ENCODE data around the gene UBE2Q2.
"Not testable (repeated sequence)": the region's sequence is repeated elsewhere in the genome, so short reads cannot be mapped to it uniquely, and the experiment has no call there.

Gene UBE2Q2

DNA sequence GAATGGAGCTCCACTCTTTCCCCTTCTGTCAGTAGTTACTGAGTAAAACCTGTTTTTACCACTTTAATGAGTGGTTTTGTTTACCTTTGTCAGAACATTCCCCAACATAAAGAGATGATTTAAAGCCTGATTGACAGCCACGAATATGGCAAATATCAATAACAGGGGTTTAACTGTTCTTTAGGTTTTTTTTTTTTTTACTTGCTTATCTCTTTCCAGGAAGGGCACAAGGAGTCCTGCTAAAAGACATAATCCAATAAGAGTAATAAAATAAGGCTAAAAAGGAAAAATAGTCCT is 11.5 kb upstream of the UBE2Q2 start:
- Histone ChIP-seq H3K9ac (ENCODE audit: low read length) (no peak overlapping the region), H3K36me3 (ENCODE audit: control insufficient read depth, insufficient read depth, low read length) (no peaks in the 10 kb centered on the region), H3K4me1 (ENCODE audit: control insufficient read depth, insufficient read depth, low read length) (no peaks in the 10 kb centered on the region), H3K27me3 (ENCODE audit: control insufficient read depth, insufficient read depth, low read length) (peaks cover 5% of the 10 kb centered on the region), H3K9me3 (ENCODE audit: control insufficient read depth, low read length) (no peaks in the 10 kb centered on the region), H3K4me3 (ENCODE audit: low read length) (no peak overlapping the region)

DNA sequence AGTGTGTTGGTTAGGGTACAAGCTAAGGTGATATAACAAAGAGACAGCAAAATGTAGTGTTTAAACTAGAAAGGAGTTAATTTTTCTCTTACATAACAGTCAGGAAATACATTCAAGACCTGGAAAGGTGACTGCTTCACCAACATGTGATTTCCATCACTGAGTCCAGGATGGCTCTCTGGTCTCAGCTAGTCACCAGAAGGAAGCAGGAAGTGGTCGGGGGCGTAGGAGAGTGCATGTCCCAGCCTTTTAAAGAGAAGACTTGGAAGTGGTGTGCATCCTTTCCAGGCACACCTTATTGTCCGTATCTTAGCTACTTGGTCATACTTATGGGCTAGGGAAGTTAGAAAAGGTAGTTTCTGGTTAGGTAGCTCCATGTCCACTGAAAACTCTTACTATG is 11.1 kb upstream of the UBE2Q2 start:
- Histone ChIP-seq H3K4me3 (ENCODE audit: low read length) (no peak overlapping the region), H3K9me3 (ENCODE audit: control insufficient read depth, low read length) (no peaks in the 10 kb centered on the region), H3K9ac (ENCODE audit: low read length) (no peak overlapping the region), H3K27me3 (ENCODE audit: control insufficient read depth, insufficient read depth, low read length) (peaks cover 5% of the 10 kb centered on the region), H3K4me1 (ENCODE audit: control insufficient read depth, insufficient read depth, low read length) (no peaks in the 10 kb centered on the region), H3K36me3 (ENCODE audit: control insufficient read depth, insufficient read depth, low read length) (no peaks in the 10 kb centered on the region)

DNA sequence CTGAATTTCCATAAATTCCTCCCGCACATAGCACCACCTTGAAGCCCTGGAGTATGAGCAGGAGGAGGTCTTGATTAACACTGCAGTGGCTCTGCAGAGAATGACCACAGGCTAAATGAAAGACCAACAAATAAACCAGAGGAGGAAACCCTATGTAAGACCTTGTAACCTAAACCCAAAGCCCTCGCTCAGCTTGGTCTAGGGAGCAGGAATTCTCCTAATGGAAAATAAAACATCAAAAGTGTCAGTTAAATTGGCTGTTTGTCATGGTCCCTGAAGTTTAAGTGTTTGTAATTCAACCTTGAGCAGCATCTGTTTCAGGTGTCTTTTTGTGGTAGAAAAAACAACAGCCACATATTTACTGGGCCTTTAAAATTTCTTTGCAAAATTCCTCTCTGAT is 9.2 kb upstream of the UBE2Q2 start:
- H3K4me3 ChIP-seq (ENCODE audit: low read length) = no peak overlapping the region
- H3K27me3 ChIP-seq (ENCODE audit: control insufficient read depth, insufficient read depth, low read length) = no peaks in the 10 kb centered on the region
- no peaks in the 10 kb centered on the region for H3K36me3 ChIP-seq (ENCODE audit: control insufficient read depth, insufficient read depth, low read length)
- no peaks in the 10 kb centered on the region for H3K4me1 ChIP-seq (ENCODE audit: control insufficient read depth, insufficient read depth, low read length)
- H3K9me3 ChIP-seq (ENCODE audit: control insufficient read depth, low read length) = no peaks in the 10 kb centered on the region
- no peak overlapping the region for H3K9ac ChIP-seq (ENCODE audit: low read length)

DNA sequence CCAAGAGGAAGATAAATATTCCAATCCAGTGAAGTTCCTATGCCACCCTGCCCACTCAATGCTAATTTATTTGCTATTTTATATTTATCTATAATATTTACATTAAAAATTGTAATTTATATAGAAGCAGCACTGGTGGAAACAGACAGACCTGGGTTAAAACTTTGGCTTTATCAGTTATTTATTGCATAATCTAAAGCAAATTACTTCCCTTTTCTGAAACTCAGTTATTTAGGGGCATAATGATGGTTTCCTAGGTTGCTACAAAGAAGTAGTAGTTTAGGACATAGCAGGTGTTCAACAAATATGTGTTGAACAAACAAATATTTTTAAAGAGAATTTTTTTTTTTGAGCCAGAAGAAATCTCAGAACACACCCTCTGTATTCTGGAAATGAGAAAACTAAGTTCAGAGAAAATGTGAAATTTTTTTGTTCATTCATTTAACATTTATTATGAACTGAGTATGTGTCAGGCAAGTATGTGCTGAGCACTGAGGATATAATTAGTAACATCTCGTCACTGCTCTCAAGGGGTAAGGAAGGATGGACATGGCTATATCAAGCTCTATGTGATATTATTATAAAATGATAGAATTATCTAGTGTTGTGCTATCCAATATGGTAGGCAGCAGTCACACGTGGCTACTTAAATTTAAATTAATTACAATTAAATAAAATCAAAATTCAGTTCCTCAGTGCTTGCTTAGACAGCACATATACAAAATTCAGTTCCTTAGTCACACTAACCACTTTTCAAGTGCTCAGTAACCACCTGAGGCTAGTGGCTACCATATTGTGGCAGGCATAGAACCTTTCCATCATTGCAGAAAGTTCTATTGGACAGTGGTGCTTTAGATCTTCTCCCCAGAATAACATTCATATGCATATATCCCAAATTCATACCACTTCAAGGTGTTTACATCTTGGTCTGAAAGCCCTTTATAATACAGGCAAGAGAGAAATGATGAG is 7.0 kb upstream of the UBE2Q2 start:
- Histone ChIP-seq H3K27me3 (ENCODE audit: control insufficient read depth, insufficient read depth, low read length) (no peaks in the 10 kb centered on the region), H3K4me3 (ENCODE audit: low read length) (no peak overlapping the region), H3K9me3 (ENCODE audit: control insufficient read depth, low read length) (no peaks in the 10 kb centered on the region), H3K36me3 (ENCODE audit: control insufficient read depth, insufficient read depth, low read length) (no peaks in the 10 kb centered on the region), H3K4me1 (ENCODE audit: control insufficient read depth, insufficient read depth, low read length) (peaks cover 4% of the 10 kb centered on the region), H3K9ac (ENCODE audit: low read length) (no peak overlapping the region)

DNA sequence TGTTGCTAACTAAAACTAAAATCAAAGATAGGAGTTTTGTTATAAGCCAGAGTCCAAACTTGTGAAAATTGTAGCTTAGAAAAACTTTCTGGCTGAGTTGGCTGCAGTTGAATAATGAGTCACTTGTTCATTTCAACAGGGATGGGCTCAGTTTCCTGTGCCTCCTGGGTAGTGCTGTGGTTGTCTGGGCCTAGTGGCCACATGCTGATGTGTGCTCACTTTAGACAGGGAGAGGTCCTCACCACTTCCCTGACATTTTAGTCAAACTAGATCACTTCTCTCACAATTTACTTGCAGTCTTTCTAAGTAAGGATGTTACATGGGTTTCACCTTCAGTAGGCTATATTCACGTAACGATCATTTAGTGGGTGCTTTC is 6.3 kb upstream of the UBE2Q2 start:
- H3K9me3 ChIP-seq (ENCODE audit: control insufficient read depth, low read length) = no peaks in the 10 kb centered on the region

DNA sequence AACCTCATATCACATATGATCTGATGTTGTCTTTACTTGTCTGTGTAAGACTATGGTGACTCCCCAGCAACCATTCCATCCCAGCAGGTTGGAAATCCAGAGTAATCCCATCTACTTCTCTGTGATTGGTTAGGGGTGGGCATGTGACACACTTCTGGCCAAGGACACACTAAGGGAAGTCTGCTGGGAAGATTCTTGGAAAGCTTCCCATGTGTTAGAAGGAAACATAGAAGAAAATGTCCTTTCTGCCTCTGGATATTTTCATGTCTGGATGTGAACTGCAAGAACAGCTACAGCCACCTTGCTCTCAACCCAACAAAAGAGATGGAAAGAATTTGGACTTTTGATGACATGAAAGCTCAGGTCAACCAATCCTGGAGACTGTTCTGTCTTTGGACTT is 2.6 kb upstream of the UBE2Q2 start:
- Histone ChIP-seq H3K27me3 (ENCODE audit: control insufficient read depth, insufficient read depth, low read length) (peaks cover 7% of the 10 kb centered on the region), H3K36me3 (ENCODE audit: control insufficient read depth, insufficient read depth, low read length) (no peaks in the 10 kb centered on the region), H3K4me3 (ENCODE audit: low read length) (no peak overlapping the region), H3K9me3 (ENCODE audit: control insufficient read depth, low read length) (no peaks in the 10 kb centered on the region), H3K9ac (ENCODE audit: low read length) (no peak overlapping the region), H3K4me1 (ENCODE audit: control insufficient read depth, insufficient read depth, low read length) (peaks cover 18% of the 10 kb centered on the region)

More for the DNA sequence above, 6.3 kb upstream of the UBE2Q2 start:
- no peak overlapping the region for H3K9ac ChIP-seq (ENCODE audit: low read length)
- H3K4me3 ChIP-seq (ENCODE audit: low read length) = no peak overlapping the region
- no peaks in the 10 kb centered on the region for H3K27me3 ChIP-seq (ENCODE audit: control insufficient read depth, insufficient read depth, low read length)
- no peaks in the 10 kb centered on the region for H3K36me3 ChIP-seq (ENCODE audit: control insufficient read depth, insufficient read depth, low read length)
- peaks cover 4% of the 10 kb centered on the region for H3K4me1 ChIP-seq (ENCODE audit: control insufficient read depth, insufficient read depth, low read length)

- H3K4me3 ChIP-seq (ENCODE audit: low read length) = no peak overlapping the region
Measured at GRCh38 chr15:75841626-75842025, 1.6 kb upstream of the UBE2Q2 start.

DNA sequence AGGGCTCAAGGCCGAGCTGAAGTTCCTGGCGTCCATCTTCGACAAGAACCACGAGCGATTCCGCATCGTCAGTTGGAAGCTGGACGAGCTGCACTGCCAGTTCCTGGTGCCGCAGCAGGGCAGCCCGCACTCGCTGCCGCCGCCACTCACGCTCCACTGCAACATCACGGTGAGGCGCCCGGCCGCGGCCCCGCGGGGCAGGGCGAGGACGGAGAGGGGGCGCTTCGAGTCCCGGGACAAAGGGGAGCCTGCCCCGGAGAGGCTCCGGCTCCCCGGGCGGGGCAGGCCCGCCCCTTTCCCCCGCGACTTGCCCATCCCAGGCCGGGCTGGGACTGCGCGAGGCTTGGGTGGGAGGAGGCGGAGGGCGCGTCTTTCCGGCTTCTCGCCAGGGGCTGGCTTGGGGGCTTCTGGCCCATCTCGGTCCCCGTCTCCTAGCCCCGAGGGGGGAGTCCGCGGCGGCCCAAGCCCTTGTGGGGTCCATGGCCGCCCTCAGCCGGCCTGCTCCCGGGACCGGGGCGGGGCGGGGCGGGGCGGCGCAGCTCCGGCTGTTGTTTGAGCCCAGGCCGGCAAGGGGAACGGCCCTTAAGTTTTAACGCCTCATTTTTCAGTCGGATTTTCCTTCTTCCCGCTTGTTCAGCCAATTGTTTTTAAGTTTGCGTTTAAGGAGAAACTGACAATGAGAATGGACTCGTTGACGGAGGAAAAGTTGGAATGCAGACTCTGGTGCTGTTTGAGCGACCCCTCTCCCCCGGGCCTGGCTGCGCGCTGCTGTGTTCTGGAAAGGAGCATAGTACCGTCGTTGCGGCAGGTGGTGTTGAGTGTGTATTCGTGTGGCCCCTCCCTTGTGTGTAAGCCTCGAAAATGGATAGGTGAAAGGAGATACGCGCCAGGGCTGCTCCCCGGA is 683 bp downstream of the UBE2Q2 start:
- no peaks in the 10 kb centered on the region for H3K36me3 ChIP-seq (ENCODE audit: control insufficient read depth, insufficient read depth, low read length)
- peak overlapping the region; percentile 83 for H3K9ac ChIP-seq (ENCODE audit: low read length)
- no peaks in the 10 kb centered on the region for H3K9me3 ChIP-seq (ENCODE audit: control insufficient read depth, low read length)
- H3K4me1 ChIP-seq (ENCODE audit: control insufficient read depth, insufficient read depth, low read length) = peaks cover 18% of the 10 kb centered on the region
- peaks cover 7% of the 10 kb centered on the region for H3K27me3 ChIP-seq (ENCODE audit: control insufficient read depth, insufficient read depth, low read length)
- peak overlapping the region; percentile 60 for H3K4me3 ChIP-seq (ENCODE audit: low read length)

More at GRCh38 chr15:75841626-75842025, 1.6 kb upstream of the UBE2Q2 start:
- no peaks in the 10 kb centered on the region for H3K9me3 ChIP-seq (ENCODE audit: control insufficient read depth, low read length)
- H3K36me3 ChIP-seq (ENCODE audit: control insufficient read depth, insufficient read depth, low read length) = no peaks in the 10 kb centered on the region
- peaks cover 7% of the 10 kb centered on the region for H3K27me3 ChIP-seq (ENCODE audit: control insufficient read depth, insufficient read depth, low read length)
- H3K4me1 ChIP-seq (ENCODE audit: control insufficient read depth, insufficient read depth, low read length) = peaks cover 18% of the 10 kb centered on the region
- H3K9ac ChIP-seq (ENCODE audit: low read length) = no peak overlapping the region

DNA sequence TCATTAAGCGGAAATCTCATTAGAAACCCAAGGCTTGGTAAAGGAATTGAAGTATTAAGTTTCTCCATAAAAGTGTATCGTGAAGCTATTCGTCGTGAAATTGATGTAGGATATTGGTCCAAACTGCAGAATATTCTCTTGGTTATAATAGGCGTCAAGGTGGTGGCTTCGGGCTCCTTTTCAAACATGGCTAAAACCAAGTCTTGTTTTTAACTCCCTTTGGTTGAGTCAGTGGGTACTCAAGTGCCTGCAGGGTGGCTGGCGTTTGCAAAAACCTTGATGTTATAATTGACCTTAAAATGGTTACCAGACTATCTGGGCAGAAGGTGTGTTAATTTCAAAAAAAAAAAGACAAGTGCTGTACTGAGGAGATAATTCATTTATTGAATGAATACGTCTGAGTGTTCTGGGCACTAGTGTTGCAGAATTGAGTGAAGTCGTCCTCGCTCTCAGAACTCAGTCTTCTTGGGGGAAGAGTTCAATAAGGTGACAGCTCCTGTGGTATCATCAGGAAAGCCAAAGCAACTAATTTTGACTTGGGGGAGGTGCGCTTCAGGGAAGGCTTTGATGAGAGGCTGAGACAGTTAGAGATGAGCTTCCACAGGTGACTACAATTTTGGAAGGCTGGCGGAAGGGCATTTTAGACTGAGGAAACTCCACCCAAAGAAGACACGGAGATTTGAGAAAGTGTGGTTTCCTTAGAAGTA is 1.5 kb downstream of the UBE2Q2 start:
- Histone ChIP-seq H3K9ac (ENCODE audit: low read length) (peak overlapping the region; percentile 83), H3K4me3 (ENCODE audit: low read length) (peak overlapping the region; percentile 60), H3K9me3 (ENCODE audit: control insufficient read depth, low read length) (no peaks in the 10 kb centered on the region), H3K4me1 (ENCODE audit: control insufficient read depth, insufficient read depth, low read length) (peaks cover 18% of the 10 kb centered on the region), H3K36me3 (ENCODE audit: control insufficient read depth, insufficient read depth, low read length) (no peaks in the 10 kb centered on the region), H3K27me3 (ENCODE audit: control insufficient read depth, insufficient read depth, low read length) (peaks cover 7% of the 10 kb centered on the region)

DNA sequence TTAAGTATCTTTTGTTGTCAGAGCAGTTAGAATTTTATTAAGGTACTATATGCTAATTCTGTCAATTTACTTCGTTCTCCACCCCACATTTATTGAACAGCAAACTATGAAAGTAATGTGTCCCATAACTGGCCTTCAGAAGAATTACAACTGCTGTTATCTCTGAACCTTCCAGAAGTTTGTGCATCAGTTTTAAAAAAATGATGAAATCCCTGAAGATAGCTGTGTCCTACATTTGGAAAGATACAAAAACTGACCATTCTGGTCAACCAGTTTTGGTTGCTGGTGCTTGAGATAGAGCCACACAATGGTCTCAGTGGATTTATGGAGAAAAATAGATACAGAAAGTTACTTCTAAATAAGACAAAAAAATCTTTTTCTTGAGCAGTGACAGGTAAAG is 5.9 kb downstream of the UBE2Q2 start:
- Histone ChIP-seq H3K36me3 (ENCODE audit: control insufficient read depth, insufficient read depth, low read length) (no peaks in the 10 kb centered on the region), H3K27me3 (ENCODE audit: control insufficient read depth, insufficient read depth, low read length) (no peaks in the 10 kb centered on the region), H3K4me1 (ENCODE audit: control insufficient read depth, insufficient read depth, low read length) (peaks cover 10% of the 10 kb centered on the region), H3K9ac (ENCODE audit: low read length) (no peak overlapping the region), H3K9me3 (ENCODE audit: control insufficient read depth, low read length) (no peaks in the 10 kb centered on the region), H3K4me3 (ENCODE audit: low read length) (no peak overlapping the region)

DNA sequence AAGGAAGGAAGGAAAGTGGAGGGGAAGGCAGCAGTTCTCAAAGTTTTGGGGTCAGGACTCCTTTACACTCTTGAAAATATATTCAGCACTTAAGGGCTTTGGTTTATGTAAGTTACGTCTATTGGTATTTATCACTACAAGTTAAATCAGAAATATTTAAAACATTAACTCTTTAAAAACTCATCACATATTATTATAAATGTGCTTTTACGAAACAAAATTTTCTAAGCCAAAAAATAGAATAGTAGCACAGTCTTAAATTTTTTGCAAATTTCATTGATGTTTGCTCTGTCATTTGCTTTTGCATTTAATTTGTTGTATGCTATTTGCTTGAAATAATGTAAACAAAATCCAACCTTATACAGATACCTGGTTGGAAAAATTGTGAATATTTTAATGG is 7.5 kb downstream of the UBE2Q2 start:
- no peak overlapping the region for H3K9ac ChIP-seq (ENCODE audit: low read length)
- H3K4me1 ChIP-seq (ENCODE audit: control insufficient read depth, insufficient read depth, low read length) = no peaks in the 10 kb centered on the region
- no peak overlapping the region for H3K4me3 ChIP-seq (ENCODE audit: low read length)
- no peaks in the 10 kb centered on the region for H3K27me3 ChIP-seq (ENCODE audit: control insufficient read depth, insufficient read depth, low read length)
- H3K9me3 ChIP-seq (ENCODE audit: control insufficient read depth, low read length) = no peaks in the 10 kb centered on the region
- no peaks in the 10 kb centered on the region for H3K36me3 ChIP-seq (ENCODE audit: control insufficient read depth, insufficient read depth, low read length)

GRCh38 chr15:75851566-75851965 is 8.3 kb downstream of the UBE2Q2 start:
- H3K36me3 ChIP-seq (ENCODE audit: control insufficient read depth, insufficient read depth, low read length); H3K27me3 ChIP-seq (ENCODE audit: control insufficient read depth, insufficient read depth, low read length); H3K4me1 ChIP-seq (ENCODE audit: control insufficient read depth, insufficient read depth, low read length); H3K9me3 ChIP-seq (ENCODE audit: control insufficient read depth, low read length); H3K9ac ChIP-seq (ENCODE audit: low read length); H3K4me3 ChIP-seq (ENCODE audit: low read length): not testable (repeated sequence)
